Adrenal gland (tissue), 5 donors: ENCODE results near the gene TSGA10.

ENCODE experiments used
- CTCF ChIP-seq, 6 experiments: fragments of 450-650 bp in 4 of 6; fragments of 200-600 bp in 2 of 6; sonication (generic) in 1 of 6; IDR thresholded peaks; 1 replicate in 5 of 6; 2 replicates in 1 of 6; pipeline versions ENCODE4 v1.5.1 to v1.8.0; 2016 to 2021; ENCODE audit warnings: antibody characterized with exemption in 6 of 6, mild to moderate bottlenecking in 2 of 6, moderate library complexity in 1 of 6
- POLR2A ChIP-seq, 2 donors: fragments of 450-650 bp; IDR thresholded peaks; one replicate each; pipeline ENCODE4 v1.6.1; 2017; ENCODE audit warnings: antibody characterized with exemption in 2 of 2, mild to moderate bottlenecking in 2 of 2, moderate library complexity in 1 of 2
- donor health status: DM: no; HTN: no; CAD: no.

- no peak for TF ChIP-seq CTCF (IDR thresholded peaks at IDR 0.05)
- TF ChIP-seq POLR2A (IDR thresholded peaks at IDR 0.05), result no peak
Observed at GRCh38 chr2:99200076-99200800, 45.5 kb upstream of the TSGA10 start.
